Keratinocyte (primary cell): ENCODE results near the gene REL. TPM values are rescaled to one million over a fixed set of nuclear protein-coding genes. Genes with fewer than 3 reads are reported as not detected.

ENCODE experiments used
- DNase-seq: peaks from one replicate; pipeline ENCODE4 v3.0.0-alpha.2; 2011; ENCODE audit warnings: low read depth, missing footprints, low spot score
- FAIRE-seq: peaks from 2 replicates; lab custom pipeline; 2011; peaks lifted over from hg19 to GRCh38; lab: Jason Lieb, UNC
- H2AFZ ChIP-seq: 2 replicates; pipeline ENCODE4 v1.6.0; 2012; ENCODE audit warnings: low read length, control low read depth, inconsistent platforms; ENCODE audit not compliant: control insufficient read depth
- H3K27ac ChIP-seq: 2 replicates; pipeline ENCODE4 v1.5.1; 2011; ENCODE audit warnings: low read length; ENCODE audit not compliant: control insufficient read depth, insufficient read depth
- H3K27me3 ChIP-seq: 3 replicates; pipeline ENCODE4 v1.6.0; 2011; ENCODE audit warnings: low read length; ENCODE audit not compliant: control insufficient read depth, insufficient read depth; ENCODE audit errors: extremely low read depth
- H3K36me3 ChIP-seq, 2 experiments: 2 replicates in 1 of 2; 3 replicates in 1 of 2; pipeline ENCODE4 v1.5.1; 2011; ENCODE audit warnings: low read length in 2 of 2, mild to moderate bottlenecking in 1 of 2; ENCODE audit not compliant: control insufficient read depth in 2 of 2, insufficient read depth in 2 of 2; ENCODE audit errors: extremely low read depth in 1 of 2
- H3K4me1 ChIP-seq: 3 replicates; pipeline ENCODE4 v1.5.1; 2011; ENCODE audit warnings: low read length; ENCODE audit not compliant: control insufficient read depth, insufficient read depth; ENCODE audit errors: extremely low read depth
- H3K4me2 ChIP-seq: 3 replicates; pipeline ENCODE4 v1.6.0; 2011; ENCODE audit warnings: low read depth, low read length; ENCODE audit not compliant: control insufficient read depth, insufficient read depth; ENCODE audit errors: extremely low read depth
- H3K4me3 ChIP-seq, 3 experiments: fragments of 200-600 bp in 1 of 3; sonication (generic) in 1 of 3; 2 replicates in 2 of 3; 3 replicates in 1 of 3; pipeline ENCODE4 v1.5.1; 2011 to 2016; ENCODE audit warnings: low read length in 3 of 3, mild to moderate bottlenecking in 3 of 3, control low read depth in 2 of 3, inconsistent platforms in 1 of 3, low read depth in 1 of 3, mixed read lengths in 1 of 3, mixed run types in 1 of 3, moderate library complexity in 1 of 3; ENCODE audit not compliant: control insufficient read depth in 2 of 3, insufficient read depth in 2 of 3; ENCODE audit errors: extremely low read depth in 1 of 3
- H3K79me2 ChIP-seq: 2 replicates; pipeline ENCODE4 v1.6.0; 2012; ENCODE audit warnings: low read length; ENCODE audit not compliant: control insufficient read depth, insufficient read depth
- H3K9ac ChIP-seq: 3 replicates; pipeline ENCODE4 v1.6.0; 2011; ENCODE audit warnings: low read length; ENCODE audit not compliant: control insufficient read depth, insufficient read depth; ENCODE audit errors: extremely low read depth
- H3K9me1 ChIP-seq: 3 replicates; pipeline ENCODE4 v1.6.0; 2011; ENCODE audit warnings: low read length; ENCODE audit not compliant: control insufficient read depth, insufficient read depth; ENCODE audit errors: extremely low read depth
- H3K9me3 ChIP-seq: 2 replicates; pipeline ENCODE4 v1.5.1; 2012; ENCODE audit warnings: low read depth, low read length; ENCODE audit not compliant: control insufficient read depth
- H4K20me1 ChIP-seq: 3 replicates; pipeline ENCODE4 v1.6.0; 2011; ENCODE audit warnings: low read length; ENCODE audit not compliant: control insufficient read depth, insufficient read depth; ENCODE audit errors: extremely low read depth
- EZH2 ChIP-seq: IDR thresholded peaks from one replicate; pipeline ENCODE4 v1.6.1; 2012; ENCODE audit warnings: inconsistent platforms, mild to moderate bottlenecking, low read length, moderate library complexity
- dilution Hi-C: fragments of 300-500 bp; cut with MboI; formaldehyde crosslinking; loops from one replicate; pipeline ENCODE4 v1.7.0; 2020; ENCODE audit warnings: low sequenced_read_pairs; ENCODE audit not compliant: extremely low pct_ligation_motif_present
- polyA plus RNA-seq, 5 experiments: library from polyadenylated mRNA; depleted of rRNA in 3 of 5; stranded (reverse) in 3 of 5; stranded (forward) in 1 of 5; unstranded in 1 of 5; fragments of >200 nt; gene quantifications; 1 replicate in 1 of 5; 2 replicates in 3 of 5; 3 replicates in 1 of 5; pipeline versions ENCODE4 v1.2.1 to v1.2.3, GENCODE V29; 2011 to 2012; ENCODE audit warnings: missing spikeins in 2 of 5, low read depth in 1 of 5, low replicate concordance in 1 of 5
- TF ChIP-seq, protein P1 (sequence below), 3 experiments: IDR thresholded peaks in 1 of 3; conservative IDR thresholded peaks in 1 of 3; optimal IDR thresholded peaks in 1 of 3; 2 replicates in 2 of 3; 3 replicates in 1 of 3; pipeline versions ENCODE3 to v1.5.1; 2011; ENCODE audit warnings: low read length in 3 of 3, mild to moderate bottlenecking in 3 of 3, moderate library complexity in 2 of 3, control low read depth in 1 of 3, inconsistent platforms in 1 of 3; ENCODE audit not compliant: insufficient read depth in 2 of 3; ENCODE audit errors: extremely low read depth in 1 of 3

The REL gene
- polyA plus RNA-seq, 1 donor (not counting 4 experiments of a cell fraction or from before 2014, with no cell fraction given), result 9.0 TPM

- Histone ChIP-seq H3K4me3 (no peak overlapping the region), H3K9me1 (no peaks in the 10 kb centered on the region), H3K4me1 (peaks cover 6% of the 10 kb centered on the region), H3K9me3 (no peaks in the 10 kb centered on the region), H3K36me3 (no peaks in the 10 kb centered on the region), H4K20me1 (no peaks in the 10 kb centered on the region), H2AFZ (no peak overlapping the region), H3K79me2 (no peaks in the 10 kb centered on the region), H3K27ac (no peak overlapping the region), H3K4me2 (no peak overlapping the region), H3K9ac (no peak overlapping the region), H3K27me3 (no peaks in the 10 kb centered on the region)
- dilution Hi-C loops, result no loop called here
- no peak for FAIRE-seq
- no peak for TF ChIP-seq EZH2
- TF ChIP-seq, protein P1, sequence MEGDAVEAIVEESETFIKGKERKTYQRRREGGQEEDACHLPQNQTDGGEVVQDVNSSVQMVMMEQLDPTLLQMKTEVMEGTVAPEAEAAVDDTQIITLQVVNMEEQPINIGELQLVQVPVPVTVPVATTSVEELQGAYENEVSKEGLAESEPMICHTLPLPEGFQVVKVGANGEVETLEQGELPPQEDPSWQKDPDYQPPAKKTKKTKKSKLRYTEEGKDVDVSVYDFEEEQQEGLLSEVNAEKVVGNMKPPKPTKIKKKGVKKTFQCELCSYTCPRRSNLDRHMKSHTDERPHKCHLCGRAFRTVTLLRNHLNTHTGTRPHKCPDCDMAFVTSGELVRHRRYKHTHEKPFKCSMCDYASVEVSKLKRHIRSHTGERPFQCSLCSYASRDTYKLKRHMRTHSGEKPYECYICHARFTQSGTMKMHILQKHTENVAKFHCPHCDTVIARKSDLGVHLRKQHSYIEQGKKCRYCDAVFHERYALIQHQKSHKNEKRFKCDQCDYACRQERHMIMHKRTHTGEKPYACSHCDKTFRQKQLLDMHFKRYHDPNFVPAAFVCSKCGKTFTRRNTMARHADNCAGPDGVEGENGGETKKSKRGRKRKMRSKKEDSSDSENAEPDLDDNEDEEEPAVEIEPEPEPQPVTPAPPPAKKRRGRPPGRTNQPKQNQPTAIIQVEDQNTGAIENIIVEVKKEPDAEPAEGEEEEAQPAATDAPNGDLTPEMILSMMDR (optimal IDR thresholded peaks at IDR 0.05 in 1 of 3, IDR thresholded peaks at IDR 0.05 in 1 of 3, conservative IDR thresholded peaks at IDR 0.05 in 1 of 3; ENCODE audit: extremely low read depth in 1 of 3, insufficient read depth in 2 of 3, low read length in 3 of 3), result no peak
- DNase-seq, result no peak
Observed at GRCh38 chr2:60972889-60973656, 91.7 kb downstream of the REL start.

- Histone ChIP-seq H3K9ac (no peak overlapping the region), H3K9me1 (no peaks in the 10 kb centered on the region), H3K36me3 (no peaks in the 10 kb centered on the region), H3K9me3 (no peaks in the 10 kb centered on the region), H2AFZ (no peak overlapping the region), H3K4me3 (no peak overlapping the region), H3K27ac (no peak overlapping the region), H3K4me1 (peaks cover 6% of the 10 kb centered on the region), H3K79me2 (no peaks in the 10 kb centered on the region), H3K27me3 (no peaks in the 10 kb centered on the region), H4K20me1 (no peaks in the 10 kb centered on the region), H3K4me2 (no peak overlapping the region)
- TF ChIP-seq, protein P1 (optimal IDR thresholded peaks at IDR 0.05 in 1 of 3, IDR thresholded peaks at IDR 0.05 in 1 of 3, conservative IDR thresholded peaks at IDR 0.05 in 1 of 3; ENCODE audit: extremely low read depth in 1 of 3, insufficient read depth in 2 of 3, low read length in 3 of 3), result no peak
- no peak for TF ChIP-seq EZH2
- no peak for FAIRE-seq
- dilution Hi-C loops, result no loop called here
- no peak for DNase-seq
Observed at GRCh38 chr2:60973705-60974104, 92.3 kb downstream of the REL start.
